Fibroblast of lung (primary cell): Measurements from ENCODE around the gene CCDC148. TPM values are rescaled to one million over a fixed set of nuclear protein-coding genes. Genes with fewer than 3 reads are reported as not detected.

ENCODE experiments used
- DNase-seq, 2 donors: peaks; one replicate each; pipeline versions ENCODE4 v3.0.0 to v3.0.0-alpha.2; 2010; ENCODE audit warnings: low read depth in 2 of 2
- H2AFZ ChIP-seq: 2 replicates; pipeline ENCODE4 v1.5.1; 2012; ENCODE audit warnings: low read length, control low read depth, inconsistent platforms
- H3K27ac ChIP-seq: 2 replicates; pipeline ENCODE4 v1.5.1; 2011; ENCODE audit warnings: low read length, control low read depth; ENCODE audit not compliant: insufficient read depth
- H3K27me3 ChIP-seq: 2 replicates; pipeline ENCODE4 v1.5.1; 2011; ENCODE audit warnings: mild to moderate bottlenecking, low read length; ENCODE audit not compliant: control insufficient read depth, insufficient read depth
- H3K36me3 ChIP-seq: 2 replicates; pipeline ENCODE4 v1.5.1; 2011; ENCODE audit warnings: low read length; ENCODE audit not compliant: control insufficient read depth, insufficient read depth
- H3K4me1 ChIP-seq: 2 replicates; pipeline ENCODE4 v1.5.1; 2011; ENCODE audit warnings: low read length; ENCODE audit not compliant: control insufficient read depth, insufficient read depth; ENCODE audit errors: extremely low read depth
- H3K4me2 ChIP-seq: 2 replicates; pipeline ENCODE4 v1.5.1; 2011; ENCODE audit warnings: low read length, control low read depth; ENCODE audit not compliant: insufficient read depth; ENCODE audit errors: extremely low read depth
- H3K4me3 ChIP-seq, 4 experiments: fragments of 200-600 bp in 1 of 4; sonication (generic) in 1 of 4; replicated peaks in 1 of 4; 2 replicates each; pipeline ENCODE4 v1.5.1; 2011 to 2016; ENCODE audit warnings: low read length in 4 of 4, low read depth in 3 of 4, mild to moderate bottlenecking in 3 of 4, control low read depth in 2 of 4, inconsistent platforms in 1 of 4, mixed read lengths in 1 of 4; ENCODE audit not compliant: insufficient read depth in 1 of 4; ENCODE audit errors: control extremely low read depth in 1 of 4
- H3K79me2 ChIP-seq: 2 replicates; pipeline ENCODE4 v1.5.1; 2012; ENCODE audit warnings: mild to moderate bottlenecking, low read length, inconsistent platforms; ENCODE audit not compliant: control insufficient read depth, insufficient read depth
- H3K9ac ChIP-seq: 2 replicates; pipeline ENCODE4 v1.5.1; 2011; ENCODE audit warnings: mild to moderate bottlenecking, low read length, control low read depth; ENCODE audit not compliant: insufficient read depth
- H3K9me3 ChIP-seq: 2 replicates; pipeline ENCODE4 v1.5.1; 2012; ENCODE audit warnings: low read depth, low read length; ENCODE audit not compliant: control insufficient read depth, insufficient read depth
- H4K20me1 ChIP-seq: 2 replicates; pipeline ENCODE4 v1.5.1; 2011; ENCODE audit warnings: low read length; ENCODE audit not compliant: control insufficient read depth, insufficient read depth; ENCODE audit errors: extremely low read depth
- EZH2 ChIP-seq: IDR thresholded peaks from 2 replicates; pipeline ENCODE4 v1.5.1; 2012; ENCODE audit warnings: low read length, control low read depth, mild to moderate bottlenecking; ENCODE audit errors: missing control alignments
- polyA plus RNA-seq, 2 donors: library from polyadenylated mRNA; depleted of rRNA in 1 of 2; stranded (reverse) in 1 of 2; unstranded in 1 of 2; fragments of >200 nt; gene quantifications; 2 replicates each; pipeline ENCODE4 v1.2.1, GENCODE V29; 2011 to 2012; ENCODE audit warnings: missing spikeins in 1 of 2
- total RNA-seq: library from RNA; depleted of rRNA; stranded (reverse); fragments of >200 nt; gene quantifications from 2 replicates; pipeline ENCODE4 v1.2.1, GENCODE V29; 2014
- TF ChIP-seq, protein P1 (sequence below), 2 donors: IDR thresholded peaks in 1 of 2; conservative IDR thresholded peaks in 1 of 2; 1 replicate in 1 of 2; 2 replicates in 1 of 2; pipeline ENCODE4 v1.5.1; 2011 to 2012; ENCODE audit warnings: low read length in 2 of 2, control low read depth in 1 of 2, inconsistent platforms in 1 of 2, low read depth in 1 of 2, mild to moderate bottlenecking in 1 of 2

The CCDC148 gene
- total and polyA plus RNA-seq, 2 donors (not counting 1 experiment from before 2014, with no cell fraction given): 1.2 TPM

DNA sequence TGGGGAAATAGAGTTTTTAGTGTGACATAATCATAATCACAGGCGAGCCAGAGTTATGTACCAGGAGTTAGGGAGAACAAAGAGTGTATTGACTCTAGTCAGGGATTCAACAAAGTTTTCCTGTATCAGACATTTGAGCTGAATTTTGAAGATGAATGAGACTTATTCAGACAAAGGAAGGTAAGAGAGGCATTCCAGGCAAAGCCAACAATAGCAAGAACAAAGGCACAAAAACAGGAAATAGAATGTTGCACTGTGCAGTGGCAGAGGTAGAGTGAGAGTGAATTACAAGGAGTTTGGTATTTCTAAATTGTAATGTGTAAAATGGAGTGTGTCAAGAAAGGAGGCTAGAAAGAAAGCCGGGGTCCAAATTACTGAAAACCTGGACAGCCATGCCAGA, 156.2 kb downstream of the CCDC148 start:
- TF ChIP-seq, protein P1, sequence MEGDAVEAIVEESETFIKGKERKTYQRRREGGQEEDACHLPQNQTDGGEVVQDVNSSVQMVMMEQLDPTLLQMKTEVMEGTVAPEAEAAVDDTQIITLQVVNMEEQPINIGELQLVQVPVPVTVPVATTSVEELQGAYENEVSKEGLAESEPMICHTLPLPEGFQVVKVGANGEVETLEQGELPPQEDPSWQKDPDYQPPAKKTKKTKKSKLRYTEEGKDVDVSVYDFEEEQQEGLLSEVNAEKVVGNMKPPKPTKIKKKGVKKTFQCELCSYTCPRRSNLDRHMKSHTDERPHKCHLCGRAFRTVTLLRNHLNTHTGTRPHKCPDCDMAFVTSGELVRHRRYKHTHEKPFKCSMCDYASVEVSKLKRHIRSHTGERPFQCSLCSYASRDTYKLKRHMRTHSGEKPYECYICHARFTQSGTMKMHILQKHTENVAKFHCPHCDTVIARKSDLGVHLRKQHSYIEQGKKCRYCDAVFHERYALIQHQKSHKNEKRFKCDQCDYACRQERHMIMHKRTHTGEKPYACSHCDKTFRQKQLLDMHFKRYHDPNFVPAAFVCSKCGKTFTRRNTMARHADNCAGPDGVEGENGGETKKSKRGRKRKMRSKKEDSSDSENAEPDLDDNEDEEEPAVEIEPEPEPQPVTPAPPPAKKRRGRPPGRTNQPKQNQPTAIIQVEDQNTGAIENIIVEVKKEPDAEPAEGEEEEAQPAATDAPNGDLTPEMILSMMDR (conservative IDR thresholded peaks at IDR 0.05 in 1 of 2, IDR thresholded peaks at IDR 0.05 in 1 of 2; ENCODE audit: low read depth in 1 of 2, low read length in 2 of 2): no peak
- no peak for TF ChIP-seq EZH2
- Histone ChIP-seq H3K27ac (no peak overlapping the region), H2AFZ (no peak overlapping the region), H3K4me2 (no peak overlapping the region), H3K36me3 (no peaks in the 10 kb centered on the region), H4K20me1 (no peaks in the 10 kb centered on the region), H3K27me3 (no peaks in the 10 kb centered on the region), H3K4me3 (no peak overlapping the region), H3K4me1 (no peaks in the 10 kb centered on the region), H3K79me2 (no peaks in the 10 kb centered on the region), H3K9me3 (no peaks in the 10 kb centered on the region), H3K9ac (no peak overlapping the region)
- DNase-seq: no peak

DNA sequence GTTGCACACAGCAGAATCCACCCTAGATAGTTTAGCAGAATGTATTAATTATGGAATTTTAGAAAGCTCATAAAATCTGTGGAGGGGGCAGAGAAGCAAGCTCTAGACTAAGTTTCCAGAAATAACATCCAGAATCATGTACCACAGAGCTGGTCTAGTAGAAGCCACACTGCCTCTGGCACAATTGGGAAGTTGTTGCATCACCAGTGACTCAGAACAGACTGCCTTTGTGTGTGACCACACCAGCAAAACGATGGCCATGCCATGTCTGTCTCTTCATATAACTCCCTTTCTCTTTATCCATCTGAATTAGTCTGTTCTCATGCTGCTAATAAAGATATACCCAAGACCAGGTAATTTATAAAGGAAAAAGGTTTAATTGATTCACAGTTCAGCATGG, 158.9 kb downstream of the CCDC148 start:
- Histone ChIP-seq H2AFZ (no peak overlapping the region), H3K79me2 (no peaks in the 10 kb centered on the region), H3K9me3 (no peaks in the 10 kb centered on the region), H3K27me3 (no peaks in the 10 kb centered on the region), H3K4me3 (no peak overlapping the region), H3K9ac (no peak overlapping the region), H3K36me3 (no peaks in the 10 kb centered on the region), H4K20me1 (no peaks in the 10 kb centered on the region), H3K4me1 (no peaks in the 10 kb centered on the region), H3K4me2 (no peak overlapping the region), H3K27ac (no peak overlapping the region)
- TF ChIP-seq, protein P1 (conservative IDR thresholded peaks at IDR 0.05 in 1 of 2, IDR thresholded peaks at IDR 0.05 in 1 of 2; ENCODE audit: low read depth in 1 of 2, low read length in 2 of 2): no peak
- no peak for TF ChIP-seq EZH2
- peak; percentile 30 to 33 for DNase-seq

DNA sequence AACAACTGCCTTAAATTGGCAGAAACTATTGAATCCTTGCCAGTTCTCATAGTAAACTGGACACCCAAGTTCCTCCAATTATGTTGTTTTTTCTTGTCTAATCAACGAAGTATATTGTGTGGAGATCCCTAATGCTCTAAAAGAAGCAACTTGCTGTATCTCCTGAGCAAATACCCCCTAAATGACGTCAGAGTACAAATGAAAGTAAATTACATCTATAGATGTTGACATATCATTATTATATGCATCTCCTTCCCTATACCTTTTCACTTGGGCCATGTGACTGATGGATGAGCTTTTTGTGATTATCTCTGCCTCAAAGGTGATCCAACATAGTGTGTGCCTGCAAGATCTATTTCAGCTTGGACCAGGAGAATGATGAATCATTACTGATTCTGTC, 159.4 kb downstream of the CCDC148 start:
- no peaks in the 10 kb centered on the region for H4K20me1 ChIP-seq
- H3K27me3 ChIP-seq: no peaks in the 10 kb centered on the region
- H3K36me3 ChIP-seq: no peaks in the 10 kb centered on the region
- no peak for TF ChIP-seq EZH2
- TF ChIP-seq, protein P1 (conservative IDR thresholded peaks at IDR 0.05 in 1 of 2, IDR thresholded peaks at IDR 0.05 in 1 of 2; ENCODE audit: low read depth in 1 of 2, low read length in 2 of 2): no peak
- H3K4me2 ChIP-seq: no peak overlapping the region
- H3K9ac ChIP-seq: no peak overlapping the region
- no peaks in the 10 kb centered on the region for H3K79me2 ChIP-seq
- no peak overlapping the region for H3K27ac ChIP-seq
- H3K4me3 ChIP-seq: no peak overlapping the region
- H2AFZ ChIP-seq: no peak overlapping the region
- H3K4me1 ChIP-seq: no peaks in the 10 kb centered on the region
- DNase-seq: no peak
- H3K9me3 ChIP-seq: no peaks in the 10 kb centered on the region
